GM18868 (cell line): ENCODE results near the gene PLXDC2.

Experiments used
- ATAC-seq: cut with Tn5 transposase; IDR thresholded peaks from one replicate; pipeline ENCODE4 v1.9.1; 2021; ENCODE audit warnings: mild to moderate bottlenecking, moderate library complexity; ENCODE audit not compliant: unreplicated experiment

The PLXDC2 gene

DNA sequence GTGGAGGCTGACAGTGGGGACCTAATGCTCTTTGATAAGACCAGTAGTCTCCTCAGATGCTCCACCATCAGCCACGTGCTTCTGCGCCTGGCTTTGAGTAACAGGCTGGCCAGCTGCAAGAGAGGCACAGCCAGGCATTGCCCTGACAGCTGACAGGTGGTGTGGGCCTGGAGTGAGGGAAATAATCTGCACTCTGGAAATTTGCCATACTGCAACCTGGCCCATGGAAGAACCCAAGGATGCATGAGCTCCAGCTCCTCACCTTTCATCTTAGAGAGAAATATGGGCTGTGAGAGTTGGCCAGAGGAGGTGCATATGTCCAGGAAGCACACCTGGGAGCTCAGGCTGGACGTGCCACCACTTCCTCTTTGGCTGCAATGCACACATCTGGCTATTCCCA, 118.9 kb downstream of the PLXDC2 start:
- ATAC-seq: no peak

DNA sequence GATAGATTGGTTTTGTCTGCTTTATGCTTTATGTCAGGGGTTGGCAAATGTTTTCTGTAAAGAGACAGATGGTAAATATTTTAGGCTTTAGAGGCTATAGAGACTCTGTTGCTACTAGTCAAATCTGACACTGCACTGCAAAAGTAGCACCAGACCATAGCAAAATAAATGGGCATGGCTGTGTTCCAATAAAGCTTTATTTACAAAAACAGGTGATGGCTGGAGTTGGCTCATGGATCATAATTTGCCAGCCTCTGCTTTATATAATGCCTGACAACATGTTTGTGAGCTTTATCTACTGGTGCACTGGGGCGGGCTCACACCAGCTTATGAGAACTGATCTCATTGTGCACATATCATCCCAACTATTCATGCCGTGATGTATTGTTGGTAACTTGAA, 120.1 kb downstream of the PLXDC2 start:
- no peak for ATAC-seq

GRCh38 chr10:19937989-19938388, 121.8 kb downstream of the PLXDC2 start:
- ATAC-seq: no peak

- no peak for ATAC-seq
Measured at GRCh38 chr10:19941206-19941880, 125.1 kb downstream of the PLXDC2 start.

DNA sequence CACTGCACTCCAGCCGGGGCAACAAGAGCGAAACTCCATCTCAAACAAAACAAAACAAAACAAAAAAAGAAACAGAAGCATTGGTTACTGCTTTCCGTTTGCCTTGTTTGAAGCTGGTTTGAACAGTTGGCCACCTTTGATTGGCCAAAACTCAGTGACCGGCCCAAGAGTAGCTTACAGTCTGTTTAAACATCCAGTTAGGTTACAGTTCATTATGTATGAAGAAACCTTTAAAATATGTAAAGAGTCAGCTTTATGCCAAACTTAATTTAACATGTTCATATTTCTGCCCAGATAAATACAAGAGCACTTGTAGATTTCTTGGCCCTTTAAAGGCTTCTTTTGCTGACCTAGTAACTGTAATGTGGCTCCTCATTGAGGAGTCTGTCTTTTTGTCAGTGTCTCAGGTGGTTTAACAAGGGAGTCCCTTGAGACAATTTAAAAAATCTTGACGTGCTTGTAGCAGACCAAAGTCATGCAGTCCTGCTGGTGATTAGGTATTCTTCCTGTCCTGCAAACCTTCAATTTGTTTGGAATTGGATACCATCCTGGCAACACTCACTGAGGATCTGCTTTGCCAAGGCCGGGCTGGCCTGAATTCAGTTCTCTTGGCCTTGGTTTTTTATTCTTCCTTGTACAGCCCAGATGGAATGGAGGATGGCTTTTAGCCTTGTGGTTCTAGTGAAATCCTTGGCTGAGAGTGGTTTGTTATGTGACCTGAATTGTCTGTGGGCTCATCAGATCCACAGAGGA, 128.9 kb downstream of the PLXDC2 start:
- ATAC-seq: no peak

GRCh38 chr10:19946245-19946644, 130.0 kb downstream of the PLXDC2 start:
- no peak for ATAC-seq

DNA sequence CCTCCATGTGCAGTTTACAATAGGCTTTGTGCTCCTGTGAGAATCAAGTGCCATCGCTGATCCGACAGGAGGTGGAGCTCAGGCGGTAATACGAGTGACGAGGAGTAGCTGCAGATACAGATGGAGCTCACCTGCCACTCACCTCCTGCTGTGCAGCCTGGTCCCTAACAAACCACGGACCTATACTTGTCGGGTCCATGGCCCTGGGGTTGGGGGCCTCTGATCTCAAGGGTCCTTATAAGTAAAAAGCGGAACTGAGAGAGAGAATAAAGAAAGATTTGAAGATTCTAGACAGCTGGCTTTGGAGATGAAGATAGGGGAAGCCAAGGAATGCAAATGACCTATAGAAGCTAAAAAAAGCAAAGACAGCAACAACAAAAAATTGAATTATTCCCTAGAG, 130.6 kb downstream of the PLXDC2 start:
- ATAC-seq: peak; percentile 60

DNA sequence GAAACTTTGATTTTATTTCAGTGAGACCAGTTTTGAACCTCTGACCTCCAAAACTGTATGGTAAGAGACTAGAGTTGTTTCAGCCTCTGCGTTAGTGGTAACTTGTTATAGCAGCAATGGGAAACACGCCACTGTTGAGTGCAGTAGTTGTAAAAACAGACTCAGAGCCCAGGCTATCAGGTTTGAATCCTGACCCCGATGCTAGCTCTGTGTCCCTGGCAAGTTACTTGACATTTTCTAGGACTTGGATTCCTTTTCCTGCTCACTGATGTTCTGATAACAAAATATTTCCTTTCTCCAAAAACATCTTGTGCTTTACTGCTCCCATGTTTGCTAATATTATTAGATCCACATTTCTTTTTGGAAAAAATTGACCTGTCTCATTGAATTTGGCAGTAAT, 131.0 kb downstream of the PLXDC2 start:
- ATAC-seq: peak; percentile 11

DNA sequence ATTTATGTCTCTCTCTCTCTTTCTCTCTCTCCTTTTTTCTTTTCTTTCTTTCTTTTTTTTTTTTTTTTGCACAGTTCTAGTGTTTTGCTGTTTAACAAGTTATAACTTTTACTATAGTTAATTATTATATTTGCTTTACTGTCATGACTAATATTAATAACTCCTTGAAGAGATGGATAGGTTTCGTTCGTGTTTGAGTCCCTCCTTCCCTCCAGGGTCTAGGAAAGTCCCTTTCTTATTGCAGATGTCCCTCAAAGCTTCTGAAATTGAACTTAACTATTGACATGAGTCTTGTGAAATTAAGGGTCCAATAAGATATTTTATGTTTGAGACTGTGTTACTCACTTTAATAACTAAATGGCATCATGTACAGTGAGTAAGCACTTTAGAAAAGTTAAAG, 131.4 kb downstream of the PLXDC2 start:
- peak; percentile 53 for ATAC-seq

DNA sequence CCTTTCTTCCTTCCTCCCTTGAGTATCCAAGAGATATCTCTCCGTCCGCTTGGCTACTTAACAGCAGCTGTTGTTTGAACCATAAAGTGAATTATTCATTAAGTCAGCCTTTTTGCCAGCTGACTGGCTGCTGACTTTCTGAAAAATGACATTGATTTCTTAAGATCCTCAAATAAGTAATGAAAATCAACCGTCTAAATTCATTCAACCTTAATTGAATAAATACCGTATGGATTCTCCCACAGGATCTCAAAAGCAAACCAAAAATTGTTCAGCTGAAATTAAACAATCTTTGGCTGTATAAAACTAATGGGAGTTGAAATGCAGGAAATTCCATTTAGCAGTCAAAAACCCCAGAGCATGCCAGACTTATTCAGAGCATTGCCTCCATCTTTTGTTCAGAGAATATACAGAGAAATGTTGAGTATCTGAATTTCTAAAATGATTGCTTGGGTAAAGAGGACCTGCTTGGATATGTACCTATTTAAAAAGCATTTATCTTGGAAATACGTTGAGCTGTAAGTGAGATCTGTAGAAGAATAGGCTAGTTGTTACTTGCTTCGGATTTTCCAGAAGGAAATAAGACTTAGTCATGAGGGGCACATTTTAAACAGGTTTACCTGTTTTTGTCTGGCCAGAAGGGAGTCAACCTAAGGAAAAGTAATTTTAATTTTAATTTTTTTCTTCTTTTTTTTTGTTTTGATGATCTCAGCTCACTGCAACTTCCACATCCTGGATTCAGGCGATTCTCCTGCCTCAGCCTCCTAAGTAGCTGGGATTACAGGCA, 136.2 kb downstream of the PLXDC2 start:
- ATAC-seq: no peak

GRCh38 chr10:19954601-19955000, 138.4 kb downstream of the PLXDC2 start:
- ATAC-seq: no peak

- no peak for ATAC-seq
Measured at GRCh38 chr10:19956516-19957032, 140.3 kb downstream of the PLXDC2 start.

DNA sequence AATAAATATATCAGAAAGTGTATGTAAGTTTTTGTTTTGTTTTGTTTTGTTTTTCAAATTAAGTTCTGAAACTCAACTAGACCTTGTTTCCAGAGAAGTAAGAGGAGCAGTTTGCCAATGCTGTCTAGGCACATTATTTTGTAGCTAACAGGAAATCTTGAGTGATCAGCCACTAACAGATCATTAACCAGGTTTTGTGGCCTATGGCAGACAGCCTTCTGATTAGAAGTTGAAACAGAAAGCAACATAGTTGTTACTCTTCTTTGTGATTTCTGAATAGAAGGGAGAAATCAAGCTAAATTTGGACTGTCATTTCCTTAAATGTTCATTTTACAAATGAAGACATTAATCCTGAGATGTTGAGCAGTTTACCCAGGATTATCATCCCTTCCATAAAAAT, 142.6 kb downstream of the PLXDC2 start:
- no peak for ATAC-seq

DNA sequence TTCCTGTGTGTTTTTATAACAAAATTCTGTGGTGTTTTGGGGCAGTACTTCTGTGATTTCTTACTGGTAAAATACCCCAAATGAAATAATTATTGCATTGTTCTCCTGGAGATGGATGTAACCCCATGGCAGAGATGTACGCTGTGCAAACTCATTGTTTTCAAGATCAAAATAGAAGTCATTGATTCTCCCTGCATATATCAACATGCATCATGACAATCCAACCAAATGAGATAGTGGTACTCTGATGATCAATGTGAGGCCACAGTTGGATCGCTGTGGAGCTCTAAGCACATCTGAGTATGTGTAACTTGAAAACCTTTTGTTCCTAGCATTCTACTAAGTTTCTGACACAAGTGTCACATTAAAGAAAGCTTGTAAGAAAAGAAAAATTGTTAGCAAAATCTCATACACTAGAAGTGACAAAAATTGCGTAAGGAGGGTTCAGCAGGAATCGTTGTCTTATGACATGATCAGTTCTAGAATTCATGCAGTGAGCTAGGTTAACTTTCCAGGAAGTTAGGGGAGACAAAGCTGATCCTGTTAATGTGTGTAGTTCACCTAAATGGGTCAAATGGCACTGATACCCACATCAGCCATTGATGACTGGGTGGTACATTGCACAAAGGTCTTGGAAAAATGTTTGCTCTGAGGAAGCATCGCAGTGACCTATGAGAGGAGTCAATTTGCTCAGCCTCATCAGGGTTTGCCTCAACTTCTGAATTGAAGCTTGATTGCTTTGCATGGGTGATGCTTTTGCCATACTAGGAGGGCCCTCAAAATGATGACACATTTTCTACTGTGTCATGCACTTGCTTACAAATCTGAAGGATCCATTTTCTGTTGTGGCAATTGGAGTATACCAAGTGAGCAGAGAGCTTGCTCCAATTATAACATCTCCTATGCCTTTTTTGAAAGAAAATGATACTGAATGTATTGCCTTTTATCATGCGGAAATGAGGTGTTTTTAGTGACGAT, 145.1 kb downstream of the PLXDC2 start:
- no peak for ATAC-seq

DNA sequence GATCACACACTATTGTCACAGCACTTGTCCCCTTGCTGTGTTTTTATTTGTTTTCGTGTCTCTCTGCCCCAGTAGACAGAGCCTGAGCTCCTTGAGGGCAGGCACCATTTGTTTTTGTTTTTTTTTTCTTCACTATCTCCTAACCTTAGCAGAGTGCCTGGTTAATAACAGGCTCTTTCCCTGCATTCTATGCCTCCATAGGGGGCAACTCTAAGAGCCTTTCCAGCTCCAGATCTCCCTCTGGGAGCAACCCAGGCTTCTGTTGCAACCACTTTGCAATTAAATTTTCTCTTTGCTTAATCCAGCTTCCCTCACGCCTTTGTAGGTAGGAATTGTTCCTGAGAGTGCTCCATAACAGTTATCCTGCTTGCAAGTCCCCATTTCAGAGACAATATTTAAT, 148.4 kb downstream of the PLXDC2 start:
- no peak for ATAC-seq

- no peak for ATAC-seq
Measured at GRCh38 chr10:19966751-19967150, 150.5 kb downstream of the PLXDC2 start.

DNA sequence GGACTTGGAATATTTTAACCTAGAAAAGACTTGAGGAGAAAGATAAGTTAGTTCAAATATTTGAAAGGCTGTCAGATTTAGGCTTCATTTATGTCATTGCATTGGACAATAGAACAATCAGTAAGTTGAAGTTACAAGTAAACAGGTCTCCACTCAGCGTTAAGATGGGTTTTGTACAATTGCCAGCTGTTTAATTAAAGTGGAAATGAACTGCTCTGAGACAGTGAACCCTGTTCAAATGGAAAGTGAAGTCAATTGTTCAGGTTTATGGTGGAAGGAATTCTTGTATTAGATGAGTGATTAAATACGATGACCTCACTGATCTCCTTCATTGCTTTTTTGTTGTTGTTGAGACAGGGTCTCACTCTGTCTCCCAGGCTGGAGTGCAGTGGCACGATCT, 151.7 kb downstream of the PLXDC2 start:
- no peak for ATAC-seq

DNA sequence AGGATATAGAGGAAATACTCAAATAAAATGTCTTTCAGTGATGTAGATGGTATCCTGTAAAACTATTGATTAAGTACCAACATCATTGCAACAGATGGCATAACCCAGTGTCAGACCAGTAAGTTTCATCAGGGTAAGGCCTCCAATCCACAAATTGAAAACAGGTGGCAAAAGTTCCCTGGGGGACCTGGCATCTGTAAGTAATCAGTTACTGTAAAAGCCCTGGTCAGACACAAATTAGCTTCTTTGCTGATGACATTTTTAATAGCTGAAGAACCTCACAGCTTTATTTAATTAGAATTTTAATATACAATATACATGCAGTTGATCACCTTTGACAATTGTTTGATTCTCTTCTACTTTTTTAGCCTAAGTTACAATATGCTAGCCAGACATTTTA, 152.5 kb downstream of the PLXDC2 start:
- ATAC-seq: no peak

DNA sequence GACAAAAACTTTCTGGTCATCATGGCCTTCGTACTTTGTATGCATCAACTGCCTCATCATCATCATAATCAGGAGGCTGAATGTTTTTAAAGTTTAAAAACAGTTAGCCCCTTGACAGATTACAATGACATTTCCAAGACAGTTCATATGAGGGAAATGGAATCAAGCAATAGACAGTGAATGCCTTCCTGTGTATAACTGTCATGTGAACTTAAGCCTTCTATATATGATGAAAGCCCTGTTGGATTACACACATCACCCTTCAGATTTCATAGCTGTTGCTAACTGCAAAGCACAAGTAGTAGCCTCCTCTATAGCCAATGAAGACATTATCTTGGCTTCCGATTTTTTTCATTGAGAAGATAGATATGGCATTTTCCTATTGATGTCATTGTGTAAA, 154.0 kb downstream of the PLXDC2 start:
- ATAC-seq: no peak

DNA sequence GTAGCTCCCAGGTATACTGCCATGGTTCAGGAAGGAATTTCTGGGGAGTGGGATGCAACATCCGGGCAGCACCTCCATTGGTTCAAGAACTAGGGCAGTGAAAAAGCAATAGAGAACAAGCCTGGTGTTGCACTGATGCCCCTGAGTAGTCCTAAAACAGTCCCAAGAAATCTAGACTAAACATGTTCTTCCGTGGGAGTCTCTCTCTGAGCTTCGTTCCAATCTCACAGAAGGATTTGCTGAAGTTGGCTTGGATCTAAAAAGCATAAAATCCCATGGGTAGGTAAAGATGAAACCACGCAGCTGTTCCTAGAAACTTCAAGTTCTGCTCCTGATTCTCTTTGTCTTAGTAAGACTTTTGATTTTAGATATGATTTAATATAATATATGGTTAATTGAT, 154.5 kb downstream of the PLXDC2 start:
- no peak for ATAC-seq
